Panc1 (cell line): Measurements from ENCODE around the gene IFT27.

Experiments
- CTCF ChIP-seq: fragments of 450-650 bp; IDR thresholded peaks from 2 replicates; pipeline ENCODE4 v1.5.1; 2017; ENCODE audit warnings: mild to moderate bottlenecking
- POLR2AphosphoS5 ChIP-seq: IDR thresholded peaks from 2 replicates; pipeline ENCODE4 v1.6.1; 2012; ENCODE audit warnings: mild to moderate bottlenecking, low read depth, low read length, moderate library complexity
- REST ChIP-seq, 2 experiments: IDR thresholded peaks; 2 replicates each; pipeline ENCODE4 v1.6.1; 2011 to 2012; ENCODE audit warnings: low read depth in 2 of 2, control low read depth in 1 of 2, low read length in 1 of 2, mild to moderate bottlenecking in 1 of 2, moderate library complexity in 1 of 2; ENCODE audit not compliant: insufficient read depth in 1 of 2
- SIN3A ChIP-seq: IDR thresholded peaks from 2 replicates; pipeline ENCODE4 v1.6.1; 2012; ENCODE audit warnings: low read depth, mild to moderate bottlenecking, low read length, moderate library complexity, borderline replicate concordance; ENCODE audit not compliant: insufficient read depth

- TF ChIP-seq REST (IDR thresholded peaks at IDR 0.05; ENCODE audit: insufficient read depth in 1 of 2, low read depth in 2 of 2, low read length in 1 of 2) (no peak), POLR2AphosphoS5 (no peak), CTCF (no peak), SIN3A (no peak)
These were observed 803 bp upstream of the IFT27 start for GRCh38 chr22:36776722-36777121.
